Endodermal cell (in vitro differentiated cells): ENCODE measurements around the gene ZNF426. TPM values are rescaled to one million over a fixed set of nuclear protein-coding genes. Genes with fewer than 3 reads are reported as not detected.

Experiments used
- DNase-seq: peaks from one replicate; pipeline ENCODE4 v3.0.0-alpha.2; 2017
- H3K27ac ChIP-seq: 2 replicates; pipeline ENCODE4 v1.5.1; 2013; ENCODE audit warnings: mild to moderate bottlenecking, low read depth, low read length, moderate library complexity
- H3K27me3 ChIP-seq: 2 replicates; pipeline ENCODE4 v1.6.1; 2013; ENCODE audit warnings: mild to moderate bottlenecking, low read length, moderate library complexity; ENCODE audit not compliant: insufficient read depth, control insufficient read depth, poor library complexity, severe bottlenecking
- H3K36me3 ChIP-seq: 2 replicates; pipeline ENCODE4 v1.7.0; 2013; ENCODE audit warnings: mild to moderate bottlenecking, low read length, moderate library complexity; ENCODE audit not compliant: control insufficient read depth, insufficient read depth
- H3K4me1 ChIP-seq: one replicate; pipeline ENCODE4 v1.7.0; 2013; ENCODE audit warnings: low read length; ENCODE audit not compliant: control insufficient read depth, insufficient read depth
- H3K4me3 ChIP-seq: 2 replicates; pipeline ENCODE4 v1.5.1; 2013; ENCODE audit warnings: mild to moderate bottlenecking, low read length, moderate library complexity
- H3K9ac ChIP-seq: 2 replicates; pipeline ENCODE4 v1.6.1; 2013; ENCODE audit warnings: mild to moderate bottlenecking, low read length, moderate library complexity; ENCODE audit not compliant: poor library complexity, severe bottlenecking; ENCODE audit errors: extremely low read depth
- H3K9me3 ChIP-seq: 2 replicates; pipeline ENCODE4 v1.6.1; 2013; ENCODE audit warnings: mild to moderate bottlenecking, low read length, moderate library complexity; ENCODE audit not compliant: control insufficient read depth
- H3K27ac Mint-ChIP-seq: 2 replicates; pipeline ENCODE4 v1.8.0; 2020; ENCODE audit warnings: mixed read lengths
- H3K27me3 Mint-ChIP-seq: 2 replicates; pipeline ENCODE4 v1.8.0; 2021; ENCODE audit warnings: mild to moderate bottlenecking, mixed read lengths; ENCODE audit not compliant: insufficient read depth
- H3K36me3 Mint-ChIP-seq: 2 replicates; pipeline ENCODE4 v1.8.0; 2020; ENCODE audit warnings: low read depth, mixed read lengths
- H3K4me1 Mint-ChIP-seq: 2 replicates; pipeline ENCODE4 v1.8.0; 2020; ENCODE audit warnings: mixed read lengths
- H3K4me3 Mint-ChIP-seq: 2 replicates; pipeline ENCODE4 v1.8.0; 2020; ENCODE audit warnings: mild to moderate bottlenecking, moderate library complexity, mixed read lengths
- H3K9me3 Mint-ChIP-seq: 2 replicates; pipeline ENCODE4 v1.8.0; 2020; ENCODE audit warnings: mild to moderate bottlenecking, mixed read lengths
- WGBS, 2 experiments: methylation state at CpG; one replicate each; pipeline versions ENCODE4 v1.1.5 to v1.1.7; 2013; ENCODE audit warnings: missing lambda C conversion rate in 2 of 2, mixed read lengths in 1 of 2; ENCODE audit not compliant: insufficient coverage in 1 of 2, insufficient read length in 1 of 2; 5-methylcytosine and 5-hydroxymethylcytosine counted together
- total RNA-seq, 2 donors: library from RNA; stranded (reverse); fragmentation: NEBNext Ultra II Directional in 1 of 2; extraction: Animal tissue kit (Norgen Biotek cat#: 25700) in 1 of 2; gene quantifications; 2 replicates in 1 of 2; 3 replicates in 1 of 2; pipeline ENCODE4 v1.2.1, GENCODE V29; 2021
- TF ChIP-seq, protein P1 (sequence below): fragments of 200-600 bp; sonication (generic); conservative IDR thresholded peaks from 2 replicates; pipeline ENCODE4 v1.5.0; 2021; ENCODE audit warnings: antibody characterized with exemption, mild to moderate bottlenecking

ZNF426 gene
- total RNA-seq, 2 donors from 2014 or later: 26.0 to 30.0 TPM

DNA sequence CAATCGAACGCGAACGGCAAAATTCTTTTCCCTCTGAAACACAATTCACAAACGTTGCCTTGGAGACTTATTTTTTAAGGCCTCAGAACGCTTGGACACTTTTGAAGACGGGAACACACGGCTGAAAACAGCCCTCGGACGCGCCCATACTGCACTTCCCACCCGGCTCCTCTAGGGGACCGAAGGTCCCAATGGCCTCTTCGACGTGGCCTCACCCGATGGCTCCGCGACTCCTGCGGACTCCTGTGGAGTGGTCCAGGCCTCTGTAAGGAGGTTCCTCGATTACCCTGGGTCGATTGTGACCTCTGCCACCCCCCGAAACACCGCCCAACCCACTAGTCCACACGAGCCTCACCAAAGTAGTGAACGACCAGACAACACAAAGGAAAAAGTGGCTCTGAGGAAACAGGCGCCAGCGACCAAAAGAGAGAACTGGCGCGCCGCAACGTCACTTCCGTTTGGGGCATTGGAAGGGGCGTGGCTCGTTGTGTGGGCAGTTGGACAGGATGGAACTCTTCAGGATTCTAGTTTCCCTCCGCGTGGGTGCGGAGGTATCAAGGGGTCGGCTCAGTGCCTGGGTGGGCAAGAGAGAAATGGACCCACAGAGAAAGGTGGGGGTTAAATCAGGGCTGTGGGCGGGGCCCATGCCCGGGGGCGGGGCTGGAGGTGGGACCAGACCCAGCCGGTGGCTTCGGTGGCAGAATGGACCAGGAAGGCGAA lies 40.1 kb downstream of the ZNF426 start, which contains the start of gene ZNF560:
Gene ZNF560 (minus strand): TSS at position 434 of the 720 bp plus-strand sequence. CDS start 23,303 bp downstream, outside the sequence.
- no peaks in the 10 kb centered on the region for H3K27me3 Mint-ChIP-seq
- DNase-seq: peak; percentile 55
- Histone ChIP-seq H3K4me1 (no peaks in the 10 kb centered on the region), H3K4me3 (peak within 1 kb of the TSS; percentile 53), H3K27me3 (no peaks in the 10 kb centered on the region), H3K9ac (no peak within 1 kb of the TSS), H3K36me3 (no peaks in the 10 kb centered on the region), H3K27ac (no peak within 1 kb of the TSS), H3K9me3 (peaks cover 52% of the 10 kb centered on the region)
- no peak within 1 kb of the TSS for H3K27ac Mint-ChIP-seq
- H3K9me3 Mint-ChIP-seq: peaks cover 88% of the 10 kb centered on the region
- no peak within 1 kb of the TSS for H3K4me3 Mint-ChIP-seq
- H3K4me1 Mint-ChIP-seq: no peaks in the 10 kb centered on the region
- 66 to 72% methylated on average over 19 to 44 of the region's 44 CpGs for WGBS, 2 experiments
- TF ChIP-seq, protein P1, sequence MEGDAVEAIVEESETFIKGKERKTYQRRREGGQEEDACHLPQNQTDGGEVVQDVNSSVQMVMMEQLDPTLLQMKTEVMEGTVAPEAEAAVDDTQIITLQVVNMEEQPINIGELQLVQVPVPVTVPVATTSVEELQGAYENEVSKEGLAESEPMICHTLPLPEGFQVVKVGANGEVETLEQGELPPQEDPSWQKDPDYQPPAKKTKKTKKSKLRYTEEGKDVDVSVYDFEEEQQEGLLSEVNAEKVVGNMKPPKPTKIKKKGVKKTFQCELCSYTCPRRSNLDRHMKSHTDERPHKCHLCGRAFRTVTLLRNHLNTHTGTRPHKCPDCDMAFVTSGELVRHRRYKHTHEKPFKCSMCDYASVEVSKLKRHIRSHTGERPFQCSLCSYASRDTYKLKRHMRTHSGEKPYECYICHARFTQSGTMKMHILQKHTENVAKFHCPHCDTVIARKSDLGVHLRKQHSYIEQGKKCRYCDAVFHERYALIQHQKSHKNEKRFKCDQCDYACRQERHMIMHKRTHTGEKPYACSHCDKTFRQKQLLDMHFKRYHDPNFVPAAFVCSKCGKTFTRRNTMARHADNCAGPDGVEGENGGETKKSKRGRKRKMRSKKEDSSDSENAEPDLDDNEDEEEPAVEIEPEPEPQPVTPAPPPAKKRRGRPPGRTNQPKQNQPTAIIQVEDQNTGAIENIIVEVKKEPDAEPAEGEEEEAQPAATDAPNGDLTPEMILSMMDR: peak; percentile 41
- no peaks in the 10 kb centered on the region for H3K36me3 Mint-ChIP-seq

GRCh38 chr19:9494096-9494495 lies 44.3 kb downstream of the ZNF426 start:
- H3K27ac Mint-ChIP-seq: no peak overlapping the region
- H3K9me3 ChIP-seq: peaks cover 66% of the 10 kb centered on the region
- no peak for DNase-seq
- no peaks in the 10 kb centered on the region for H3K36me3 ChIP-seq
- no peak overlapping the region for H3K9ac ChIP-seq
- no peaks in the 10 kb centered on the region for H3K4me1 Mint-ChIP-seq
- no peaks in the 10 kb centered on the region for H3K27me3 ChIP-seq
- H3K27me3 Mint-ChIP-seq: no peaks in the 10 kb centered on the region
- H3K4me3 ChIP-seq: no peak overlapping the region
- H3K27ac ChIP-seq: no peak overlapping the region
- no peak overlapping the region for H3K4me3 Mint-ChIP-seq
- 66 to 80% methylated on average over 1 to 2 of the region's 2 CpGs for WGBS, 2 experiments
- H3K9me3 Mint-ChIP-seq: peaks cover 91% of the 10 kb centered on the region
- H3K4me1 ChIP-seq: no peaks in the 10 kb centered on the region
- TF ChIP-seq, protein P1: no peak
- H3K36me3 Mint-ChIP-seq: no peaks in the 10 kb centered on the region

DNA sequence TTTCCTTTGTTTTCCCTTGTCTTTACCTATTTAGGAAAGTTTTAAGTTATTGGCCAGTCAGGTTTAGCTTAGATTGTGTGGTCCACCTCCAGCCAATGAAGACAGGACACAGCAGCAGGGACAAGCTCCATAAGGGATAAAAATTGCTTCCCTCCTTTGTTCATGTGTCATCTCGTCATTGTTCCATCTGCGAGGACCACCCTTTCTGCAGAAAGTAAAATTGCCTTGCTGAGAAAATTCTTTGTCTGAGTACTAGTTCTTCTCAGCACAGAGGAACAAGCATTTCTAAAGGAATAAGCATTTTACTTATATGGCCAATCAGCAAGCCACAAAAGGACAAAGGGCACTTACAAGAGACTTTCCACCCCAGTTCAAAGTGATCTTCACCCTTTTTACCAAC lies 51.4 kb downstream of the ZNF426 start:
- no peak for DNase-seq
- Mint-ChIP-seq H3K27ac (no peak overlapping the region), H3K4me3 (no peak overlapping the region), H3K36me3 (peaks cover 5% of the 10 kb centered on the region), H3K4me1 (no peaks in the 10 kb centered on the region), H3K27me3 (no peaks in the 10 kb centered on the region), H3K9me3 (peaks cover 93% of the 10 kb centered on the region)
- Histone ChIP-seq H3K4me3 (no peak overlapping the region), H3K27me3 (no peaks in the 10 kb centered on the region), H3K27ac (no peak overlapping the region), H3K4me1 (no peaks in the 10 kb centered on the region), H3K9ac (no peak overlapping the region), H3K36me3 (no peaks in the 10 kb centered on the region), H3K9me3 (peaks cover 60% of the 10 kb centered on the region)
- TF ChIP-seq, protein P1: no peak
- 79 to 80% methylated on average over 2 of the region's 2 CpGs for WGBS, 2 experiments
